ENCODE data around the gene PDE8A.

Gene PDE8A

GRCh38 chr15:84944861-84945260, 36.8 kb upstream of the PDE8A start:
- H3K27ac ChIP-seq: no peak overlapping the region
- no peak for TF ChIP-seq CTCF (conservative IDR thresholded peaks at IDR 0.05)

DNA sequence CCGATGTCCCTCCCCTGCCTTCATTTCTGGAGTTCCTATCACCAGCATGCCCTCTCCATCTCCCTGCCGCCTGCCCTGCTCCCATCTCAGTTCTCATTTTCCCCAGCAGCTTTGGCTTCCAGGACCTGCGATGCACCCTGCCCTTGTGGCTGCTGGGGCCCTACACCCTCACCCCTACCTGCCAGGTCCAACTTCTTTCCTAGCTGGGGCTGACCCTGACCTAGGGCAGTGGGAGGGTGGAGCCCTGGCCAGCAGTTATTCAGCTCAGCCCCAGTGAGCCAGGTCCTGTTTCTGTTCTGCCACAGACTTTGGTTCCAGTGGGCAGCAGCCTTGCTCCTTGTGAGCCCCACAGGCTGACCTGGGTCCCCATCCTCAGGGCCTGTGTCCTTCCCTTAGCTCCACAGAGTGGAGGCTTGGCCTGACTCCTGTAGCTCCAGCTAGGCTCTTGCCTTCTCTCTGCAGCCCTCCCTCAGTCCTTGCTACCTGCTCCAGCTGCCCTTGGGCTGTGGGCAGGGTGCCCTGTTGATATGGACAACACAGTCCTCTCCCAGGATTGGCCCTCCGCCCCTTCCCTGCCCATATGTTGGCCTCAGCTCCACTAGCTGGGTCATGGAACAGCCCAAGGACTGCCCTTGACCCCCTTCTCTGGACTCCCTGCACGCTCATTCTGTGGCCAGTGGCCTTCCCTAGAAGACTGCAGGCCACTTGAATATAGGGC, 34.7 kb upstream of the PDE8A start:
- TF ChIP-seq CTCF (conservative IDR thresholded peaks at IDR 0.05): no peak
- H3K27ac ChIP-seq: no peak overlapping the region

DNA sequence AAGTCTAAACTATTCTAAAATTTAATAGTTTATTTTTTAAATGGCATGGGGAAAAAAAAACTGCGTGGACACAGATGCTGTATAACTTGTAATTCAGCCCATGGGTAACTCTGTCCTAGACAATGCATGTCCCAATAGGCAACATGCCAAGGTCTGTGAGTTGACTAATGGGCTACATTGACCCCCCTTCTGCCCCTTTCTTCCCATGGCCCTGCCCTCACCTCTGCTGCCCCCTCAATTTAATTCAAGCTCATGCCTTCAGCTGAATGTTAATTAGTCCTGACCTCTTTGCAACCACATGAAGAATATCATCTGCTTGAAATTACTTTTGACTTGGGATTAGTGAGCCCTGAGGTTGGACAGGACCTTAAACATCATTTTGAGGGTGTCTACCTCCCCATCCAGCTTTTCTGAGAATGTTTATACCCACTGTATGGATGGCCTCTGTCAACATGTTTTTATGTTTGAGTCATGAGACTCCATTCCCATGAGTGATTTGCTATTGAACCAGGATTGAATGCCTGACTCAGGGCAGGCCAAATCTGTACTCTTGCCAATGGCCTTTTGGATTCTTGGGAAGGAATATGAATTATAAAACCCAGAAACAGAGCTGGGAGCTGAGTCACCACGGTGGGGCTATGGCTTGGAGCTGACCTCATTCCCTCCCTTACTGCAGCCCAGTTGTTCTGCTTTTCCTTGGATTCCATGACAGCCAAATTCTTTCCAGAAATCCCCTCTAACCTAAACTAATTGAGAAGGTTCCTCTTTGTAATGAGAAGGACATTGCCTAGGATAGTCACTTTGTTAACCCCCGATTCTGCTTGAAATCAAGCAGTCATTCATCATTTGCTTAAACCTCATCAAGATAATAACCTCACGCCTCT, 33.5 kb upstream of the PDE8A start:
- H3K27ac ChIP-seq: no peak overlapping the region
- TF ChIP-seq CTCF (conservative IDR thresholded peaks at IDR 0.05): no peak

GRCh38 chr15:84949043-84949442, 32.6 kb upstream of the PDE8A start:
- no peak overlapping the region for H3K27ac ChIP-seq
- TF ChIP-seq CTCF (conservative IDR thresholded peaks at IDR 0.05): no peak

GRCh38 chr15:84949845-84950569, 31.6 kb upstream of the PDE8A start:
- no peak for TF ChIP-seq CTCF (conservative IDR thresholded peaks at IDR 0.05)
- no peak overlapping the region for H3K27ac ChIP-seq

DNA sequence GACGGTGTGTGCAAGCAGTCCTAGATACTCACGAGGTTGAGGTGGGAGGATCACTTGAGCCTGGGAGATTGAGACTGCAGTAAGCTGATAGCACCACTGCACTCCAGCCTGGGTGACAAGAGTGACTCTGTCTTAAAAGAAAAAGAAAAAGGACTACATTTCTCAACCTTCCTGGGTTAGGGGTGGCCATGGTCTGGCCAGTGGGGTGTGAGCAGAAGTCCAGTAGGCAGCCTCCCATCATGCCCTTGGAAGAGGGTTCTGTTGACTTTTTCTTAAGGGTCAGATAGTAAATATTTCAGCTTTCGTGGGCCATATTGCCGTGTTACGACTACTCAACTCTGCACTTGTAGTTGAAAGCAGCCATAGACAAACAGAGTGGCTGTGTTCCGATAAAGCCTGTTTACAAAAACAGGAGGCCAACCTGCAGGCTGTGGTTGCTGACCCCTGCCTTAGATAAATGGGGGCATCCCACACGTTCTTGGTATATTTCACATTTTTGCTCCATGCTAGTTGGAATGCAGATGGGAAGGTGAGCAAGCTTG, 31.0 kb upstream of the PDE8A start:
- TF ChIP-seq CTCF (conservative IDR thresholded peaks at IDR 0.05): no peak
- no peak overlapping the region for H3K27ac ChIP-seq

- no peak overlapping the region for H3K27ac ChIP-seq
- TF ChIP-seq CTCF (conservative IDR thresholded peaks at IDR 0.05): no peak
These were observed 29.9 kb upstream of the PDE8A start for GRCh38 chr15:84951736-84952135.
